ENCODE results near the gene UGT1A8.
"Not testable (repeated sequence)": the region's sequence is repeated elsewhere in the genome, so short reads cannot be mapped to it uniquely, and the experiment has no call there.

UGT1A8 gene

DNA sequence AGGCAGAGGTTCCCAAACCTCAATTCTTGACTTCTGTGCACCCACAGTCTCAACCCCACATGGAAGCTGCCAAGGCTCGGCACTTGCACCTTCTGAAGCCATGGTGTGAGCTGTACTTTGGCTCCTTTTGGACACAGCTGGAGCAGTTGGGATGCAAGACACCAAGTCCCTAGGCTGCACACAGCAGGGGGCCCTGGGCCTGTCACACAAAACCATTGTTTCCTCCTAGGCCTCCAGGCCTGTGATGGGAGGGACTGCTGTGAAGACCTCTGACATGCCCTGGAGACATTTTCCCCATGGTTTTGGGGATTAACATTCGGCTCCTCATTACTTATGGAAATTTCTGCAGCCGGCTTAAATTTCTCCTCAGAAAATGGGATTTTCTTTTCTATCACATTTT, 28.6 kb downstream of the UGT1A8 start:
- DNase-seq, result not testable (repeated sequence)

GRCh38 chr2:233650981-233651380, 33.5 kb downstream of the UGT1A8 start:
- no peak for DNase-seq

DNA sequence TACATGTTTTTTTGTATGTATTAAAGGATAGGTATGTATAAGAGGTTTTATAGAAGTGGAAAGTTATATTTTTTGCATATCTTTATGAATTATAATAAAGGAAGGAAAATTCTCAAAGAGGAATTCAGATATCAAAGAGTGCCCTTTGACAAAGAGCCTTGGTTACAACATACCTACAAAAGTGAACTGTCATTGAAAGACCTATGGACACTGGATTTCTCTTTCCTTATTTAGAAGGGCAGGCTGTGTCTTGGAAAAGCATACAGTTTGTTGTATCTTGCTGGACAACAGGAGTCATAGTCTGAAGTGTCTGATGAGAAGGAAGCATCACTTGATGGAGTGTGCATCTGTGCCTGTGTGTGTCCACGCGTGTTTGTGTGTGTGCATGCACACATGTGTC, 34.0 kb downstream of the UGT1A8 start:
- DNase-seq, result no peak

- DNase-seq, result no peak
These were observed 37.1 kb downstream of the UGT1A8 start for GRCh38 chr2:233654501-233654900.

GRCh38 chr2:233655043-233655442, 37.6 kb downstream of the UGT1A8 start:
- no peak for DNase-seq

DNA sequence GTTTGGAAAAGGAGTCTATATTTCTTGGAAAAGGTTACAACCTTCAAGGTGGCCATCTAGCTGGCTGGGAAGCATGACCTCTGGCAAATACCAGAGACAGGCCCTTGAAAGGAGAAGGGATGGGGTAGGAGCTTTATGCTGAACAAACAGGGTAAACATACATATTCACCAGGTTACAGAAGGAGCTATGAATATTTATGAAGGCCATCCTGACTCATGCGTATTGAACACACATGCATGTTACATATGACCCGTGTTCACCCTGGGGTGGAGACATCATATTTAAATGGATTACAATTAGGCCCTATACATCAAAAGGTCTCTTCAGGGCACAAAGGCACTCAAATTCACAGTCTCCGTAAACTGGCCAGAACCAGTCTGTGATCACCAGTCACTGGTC, 38.5 kb downstream of the UGT1A8 start:
- not testable (repeated sequence) for DNase-seq

DNA sequence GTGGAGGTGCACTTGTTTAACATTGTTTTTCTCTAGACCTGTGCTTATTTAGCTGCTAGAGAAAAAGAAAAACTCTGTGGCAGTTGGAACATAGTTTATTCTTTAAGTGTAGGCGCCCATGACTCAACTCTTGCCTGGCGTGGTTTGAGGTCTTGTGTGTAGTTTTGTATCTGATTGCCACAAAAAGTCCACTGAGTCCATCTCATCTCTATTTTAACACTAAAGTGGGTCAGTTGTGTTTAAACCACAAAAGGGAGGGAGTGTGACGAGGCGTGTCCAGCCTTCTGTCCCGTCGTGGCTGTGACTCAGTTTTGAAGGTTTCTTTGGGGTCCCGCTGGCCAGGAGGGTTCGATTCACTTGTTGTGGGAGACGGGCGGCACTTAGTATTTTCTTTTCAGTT, 39.0 kb downstream of the UGT1A8 start:
- no peak for DNase-seq

GRCh38 chr2:233658610-233659009, 41.2 kb downstream of the UGT1A8 start:
- no peak for DNase-seq

DNA sequence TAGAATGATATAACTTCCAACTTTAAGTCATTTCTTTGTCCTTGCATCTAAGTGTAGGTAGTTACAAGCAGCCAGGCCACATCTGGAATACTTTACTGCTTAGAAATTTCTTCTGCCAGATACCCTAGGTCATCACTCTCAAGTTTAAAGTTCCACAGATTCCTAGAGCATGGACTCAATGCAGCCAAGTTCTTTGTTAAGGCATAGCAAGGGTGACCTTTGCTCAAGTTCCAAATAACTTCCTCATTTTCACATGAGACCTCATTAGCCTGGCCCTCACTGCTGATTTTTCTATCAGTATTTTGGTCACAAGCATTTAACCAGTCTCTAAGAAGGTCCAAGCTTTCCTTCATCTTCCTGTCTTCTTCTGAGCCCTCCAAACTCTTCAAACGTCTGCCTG, 46.5 kb downstream of the UGT1A8 start:
- DNase-seq, result no peak

DNA sequence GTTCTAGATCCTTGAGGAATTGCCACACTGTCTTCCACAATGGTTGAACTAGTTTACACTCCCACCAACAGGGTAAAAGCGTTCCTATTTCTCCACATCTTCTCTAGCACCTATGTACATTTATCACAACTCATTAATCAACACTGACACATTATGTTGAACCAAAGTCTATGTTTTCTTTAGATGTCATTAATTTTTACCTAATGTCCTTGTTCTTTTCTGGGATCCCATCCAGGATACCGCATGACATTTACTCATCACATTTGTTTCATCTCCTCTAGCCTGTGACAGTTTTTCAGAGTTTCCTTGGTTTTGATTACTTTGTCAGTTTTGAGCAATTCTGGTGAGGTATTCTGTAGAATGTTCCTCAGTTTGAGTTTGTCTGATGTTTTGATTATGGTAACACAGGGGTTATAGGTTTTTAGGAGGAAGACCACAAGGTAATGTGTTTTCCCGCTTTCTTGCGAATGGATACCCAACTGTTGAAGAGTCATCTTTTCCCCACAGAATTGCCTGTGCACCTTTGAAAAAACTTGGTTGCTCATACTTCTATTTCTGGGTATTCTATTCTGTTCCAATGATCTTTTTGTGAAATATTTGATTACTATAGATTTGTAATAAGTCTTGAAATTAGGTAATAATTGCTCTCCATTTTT, 51.3 kb downstream of the UGT1A8 start:
- DNase-seq, result no peak

- DNase-seq, result no peak
These were observed 54.1 kb downstream of the UGT1A8 start, which contains the start of gene UGT1A9 for GRCh38 chr2:233671290-233672161. UGT1A9 (plus strand) TSS chr2:233671898; CDS start chr2:233671935, 37 bp downstream.

- no peak for DNase-seq
These were observed 55.5 kb downstream of the UGT1A8 start for GRCh38 chr2:233672886-233673285.

- DNase-seq, result no peak
These were observed 56.5 kb downstream of the UGT1A8 start for GRCh38 chr2:233673896-233674295.

DNA sequence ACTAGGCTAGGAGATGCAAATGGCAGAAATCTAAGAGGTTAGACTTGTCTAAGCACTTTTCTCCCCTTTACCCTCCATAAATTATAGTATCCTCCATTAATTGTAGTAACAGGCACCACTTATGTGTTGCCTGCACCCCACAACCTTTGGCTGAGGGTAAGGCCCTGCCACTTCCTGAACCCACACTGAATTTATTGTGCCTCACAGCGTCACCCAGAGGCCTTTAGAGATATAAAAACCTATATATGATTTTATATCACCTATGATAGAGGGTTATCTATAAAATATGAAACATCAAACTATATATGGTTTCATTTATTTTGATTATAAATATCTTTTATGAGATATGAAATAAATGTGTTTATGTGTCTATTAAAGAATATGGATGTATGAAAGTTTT, 56.9 kb downstream of the UGT1A8 start:
- DNase-seq, result no peak

DNA sequence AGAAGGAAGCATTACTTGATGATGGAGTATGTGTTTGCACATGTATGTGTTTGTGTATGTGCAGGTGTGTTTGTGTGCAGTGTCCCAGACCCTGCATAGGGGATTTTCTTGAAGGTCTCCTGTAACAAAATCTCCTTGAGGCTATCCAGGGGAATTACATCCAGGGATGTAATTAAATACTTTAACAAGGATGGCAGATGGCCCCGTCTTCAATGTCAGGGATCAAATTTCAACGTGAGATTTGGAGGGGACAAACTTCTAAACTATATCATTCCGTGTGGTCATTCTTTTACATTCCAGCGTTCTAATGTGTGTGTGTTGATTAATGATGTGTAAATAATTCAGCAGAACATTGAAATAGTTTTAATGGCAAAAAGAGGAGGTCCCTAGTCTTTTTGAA, 57.6 kb downstream of the UGT1A8 start:
- DNase-seq, result no peak

DNA sequence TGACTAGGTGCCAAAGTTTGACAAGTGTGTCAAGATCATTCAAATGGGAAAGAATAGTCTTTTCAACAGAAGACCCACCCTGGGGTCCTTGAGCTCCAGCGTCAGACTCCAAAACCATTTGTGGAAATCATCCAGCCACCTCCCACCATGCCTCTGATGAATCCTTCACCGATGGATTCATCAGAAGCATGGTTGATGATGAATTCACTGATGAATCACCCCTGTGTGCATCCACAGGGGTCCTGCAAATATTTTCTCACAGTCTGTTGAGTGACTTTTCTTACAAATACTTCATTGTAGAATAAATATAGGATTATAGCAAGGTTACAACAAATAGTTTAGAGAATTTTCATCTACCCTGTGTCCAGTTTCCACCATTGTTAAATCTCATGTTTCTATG, 58.6 kb downstream of the UGT1A8 start:
- no peak for DNase-seq

GRCh38 chr2:233679196-233679595, 61.8 kb downstream of the UGT1A8 start:
- no peak for DNase-seq

DNA sequence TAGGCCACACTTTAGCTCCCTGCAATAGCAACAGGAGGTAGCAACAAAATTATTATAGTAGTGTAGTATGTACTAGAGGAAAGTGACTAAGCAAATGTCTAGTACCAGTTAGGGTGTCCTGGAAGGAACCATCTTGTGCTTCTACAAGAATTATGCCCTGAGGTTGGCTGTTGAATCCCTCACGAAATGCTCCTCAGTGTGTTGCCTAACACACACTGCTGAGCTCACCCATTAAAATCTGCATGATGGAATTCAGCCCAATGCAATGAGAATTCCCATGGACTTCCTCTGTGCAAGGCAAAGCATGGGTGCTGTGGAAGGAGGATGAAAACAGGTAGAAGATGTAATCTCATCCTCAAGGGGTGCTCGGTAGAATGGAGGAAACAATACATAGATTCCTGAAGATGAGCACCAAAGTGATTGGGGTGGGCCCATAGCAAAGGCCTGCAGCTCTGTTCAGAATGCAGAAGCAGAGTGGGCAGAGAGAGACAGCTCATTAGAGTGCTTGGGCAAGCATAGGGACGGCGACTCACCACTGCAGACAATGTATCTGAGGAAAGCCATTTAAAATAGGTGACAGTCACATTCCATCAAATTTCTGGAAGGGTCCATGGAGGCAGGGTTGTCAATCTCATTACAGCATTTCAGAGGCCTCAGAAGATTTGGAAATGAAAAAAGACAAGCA, 63.1 kb downstream of the UGT1A8 start:
- DNase-seq, result peak; percentile 32

- no peak for DNase-seq
These were observed 64.2 kb downstream of the UGT1A8 start, which contains the start of gene UGT1A7 for GRCh38 chr2:233681521-233682099. UGT1A7 (plus strand) TSS chr2:233681901; CDS start chr2:233681938, 37 bp downstream.

GRCh38 chr2:233684640-233685039, 67.2 kb downstream of the UGT1A8 start:
- no peak for DNase-seq

- DNase-seq, result no peak
These were observed 69.5 kb downstream of the UGT1A8 start for GRCh38 chr2:233686928-233687327.

GRCh38 chr2:233688341-233688740, 70.9 kb downstream of the UGT1A8 start:
- DNase-seq, result no peak

DNA sequence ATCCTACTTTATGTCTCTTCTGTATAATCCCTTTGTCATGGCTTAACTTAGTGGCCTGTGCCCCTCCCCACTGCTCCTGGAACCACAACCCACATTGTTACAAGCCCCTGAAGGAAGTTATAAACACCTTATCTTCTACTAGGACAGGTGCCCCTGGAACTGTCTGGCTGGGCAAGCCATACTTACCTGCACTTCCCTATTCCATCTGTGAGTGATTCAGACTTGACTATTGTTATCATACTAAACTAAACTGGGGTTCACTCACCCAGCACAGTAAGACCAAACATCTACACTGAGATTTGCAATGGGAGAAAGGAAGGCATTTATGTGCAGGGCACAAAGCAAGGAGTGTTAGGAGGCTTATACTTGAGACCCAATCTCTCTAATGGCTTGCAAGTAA, 71.6 kb downstream of the UGT1A8 start:
- no peak for DNase-seq
